Breast epithelium (tissue), 3 donors: ENCODE data around the gene LIMS1.

Experiments
- CTCF ChIP-seq, 3 donors: fragments of 450-650 bp; IDR thresholded peaks; one replicate each; pipeline ENCODE4 v1.5.1; 2016 to 2017; ENCODE audit warnings: antibody characterized with exemption in 3 of 3, mild to moderate bottlenecking in 3 of 3, moderate library complexity in 3 of 3
- POLR2A ChIP-seq: fragments of 450-650 bp; IDR thresholded peaks from one replicate; pipeline ENCODE4 v1.6.1; 2016; ENCODE audit warnings: antibody characterized with exemption, mild to moderate bottlenecking, moderate library complexity
- POLR2AphosphoS5 ChIP-seq, 3 donors: sonication (generic); formaldehyde crosslinking; IDR thresholded peaks; one replicate each; pipeline ENCODE4 v1.6.1; 2017; ENCODE audit warnings: antibody characterized with exemption in 3 of 3

GRCh38 chr2:108602422-108602821 lies 68.2 kb downstream of the LIMS1 start:
- no peak for TF ChIP-seq CTCF (IDR thresholded peaks at IDR 0.05)
- no peak for TF ChIP-seq POLR2A
- no peak for TF ChIP-seq POLR2AphosphoS5 (IDR thresholded peaks at IDR 0.05)
